Natural killer cell (primary cell): Measurements from ENCODE around the gene RPL22. TPM values are rescaled to one million over a fixed set of nuclear protein-coding genes. Genes with fewer than 3 reads are reported as not detected.

Source experiments
- ATAC-seq, 3 donors: fragments of 150-1000 bp in 2 of 3; fragments of 200-7000 bp in 1 of 3; cut with Tn5 transposase; 1 replicate in 1 of 3; 2 replicates in 2 of 3; pipeline ENCODE4 v1.10.0; 2021; ENCODE audit warnings: mild to moderate bottlenecking in 2 of 3, moderate library complexity in 2 of 3
- DNase-seq, 2 donors: peaks; one replicate each; pipeline versions ENCODE4 v3.0.0 to v3.0.0-alpha.2; 2013 to 2021; ENCODE audit warnings: mixed read lengths in 1 of 2
- H3K27ac ChIP-seq: one replicate; pipeline ENCODE4 v1.5.1; 2013; ENCODE audit warnings: mild to moderate bottlenecking, low read length
- H3K27me3 ChIP-seq: one replicate; pipeline ENCODE4 v1.6.1; 2013; ENCODE audit warnings: low read length; ENCODE audit not compliant: control insufficient read depth, insufficient read depth
- H3K36me3 ChIP-seq: one replicate; pipeline ENCODE4 v1.6.1; 2013; ENCODE audit warnings: low read length; ENCODE audit not compliant: control insufficient read depth, insufficient read depth
- H3K4me1 ChIP-seq: one replicate; pipeline ENCODE4 v1.6.1; 2013; ENCODE audit warnings: low read length; ENCODE audit not compliant: control insufficient read depth, insufficient read depth
- H3K4me3 ChIP-seq: one replicate; pipeline ENCODE4 v1.5.1; 2013; ENCODE audit warnings: low read length
- H3K9me3 ChIP-seq: one replicate; pipeline ENCODE4 v1.6.1; 2013; ENCODE audit warnings: low read length; ENCODE audit not compliant: control insufficient read depth, insufficient read depth
- H3K27ac Mint-ChIP-seq, 2 donors: one replicate each; pipeline ENCODE4 v1.8.0; 2022; ENCODE audit warnings: mild to moderate bottlenecking in 2 of 2, mixed read lengths in 2 of 2, moderate library complexity in 1 of 2
- H3K27me3 Mint-ChIP-seq, 2 donors: one replicate each; pipeline ENCODE4 v1.8.0; 2022; ENCODE audit warnings: low read depth in 2 of 2, mixed read lengths in 2 of 2
- H3K36me3 Mint-ChIP-seq: one replicate; pipeline ENCODE4 v1.8.0; 2022; ENCODE audit warnings: mixed read lengths
- H3K4me1 Mint-ChIP-seq, 2 donors: one replicate each; pipeline ENCODE4 v1.8.0; 2022; ENCODE audit warnings: mixed read lengths in 2 of 2
- H3K4me3 Mint-ChIP-seq: one replicate; pipeline ENCODE4 v1.8.0; 2022; ENCODE audit warnings: mild to moderate bottlenecking, moderate library complexity, mixed read lengths
- H3K9me3 Mint-ChIP-seq, 2 donors: one replicate each; pipeline ENCODE4 v1.8.0; 2022; ENCODE audit warnings: mixed read lengths in 2 of 2
- WGBS: methylation state at CpG from one replicate; pipeline ENCODE4 v1.1.7; 2013; ENCODE audit warnings: missing lambda C conversion rate; ENCODE audit not compliant: insufficient coverage; 5-methylcytosine and 5-hydroxymethylcytosine counted together
- intact Hi-C: fragments of 100-400 bp; cut with micrococcal nuclease; formaldehyde crosslinking; loops from one replicate; pipeline ENCODE4 v1.14.2; 2022
- total RNA-seq, 4 donors: library from RNA; stranded (reverse); fragments of 120-200 nt in 1 of 4; gene quantifications; one replicate each; pipeline versions ENCODE4 v1.2.3 to v1.2.4, GENCODE V29; 2013 to 2022
- TF ChIP-seq, protein P1 (sequence below): fragments of 200-600 bp; IDR thresholded peaks from one replicate; pipeline ENCODE4 v1.8.0; 2022; ENCODE audit warnings: antibody characterized with exemption

RPL22 gene
- total RNA-seq, 3 donors from 2014 or later (not counting 1 experiment from before 2014, with no cell fraction given), result 210 to 239 (median 228) TPM

DNA sequence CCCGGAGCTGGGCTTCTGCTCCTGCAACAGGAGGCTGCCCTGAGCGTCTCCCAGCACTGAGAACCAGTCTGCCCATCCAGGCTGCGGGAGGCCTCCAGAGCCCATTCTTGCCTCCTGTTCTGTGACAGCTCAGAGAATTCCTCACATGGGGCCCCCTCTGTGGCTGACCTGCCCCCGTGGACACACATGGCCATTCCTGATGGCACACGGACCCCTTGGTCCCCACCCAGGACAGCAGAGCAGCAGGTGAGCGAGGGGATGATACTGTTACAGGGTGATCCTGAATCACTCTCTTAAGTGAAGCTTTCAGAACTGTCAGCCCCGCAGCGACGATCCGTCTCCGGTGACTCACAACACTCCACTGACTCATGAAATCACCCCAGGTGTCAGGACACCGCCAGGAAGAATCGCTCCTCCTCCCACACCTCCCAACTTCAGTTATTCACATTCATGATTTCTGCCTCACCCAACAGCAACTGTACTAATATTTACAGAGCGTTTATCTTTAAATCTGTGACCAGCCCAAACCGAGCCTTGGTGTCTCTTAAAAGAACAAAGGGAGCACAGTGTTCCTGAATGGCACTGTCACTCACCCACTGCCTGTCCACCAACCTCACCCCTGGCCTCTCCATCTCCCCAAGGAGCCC lies 41.7 kb downstream of the RPL22 start:
- Histone ChIP-seq H3K27me3 (peaks cover 2% of the 10 kb centered on the region), H3K27ac (no peak overlapping the region), H3K9me3 (no peaks in the 10 kb centered on the region), H3K36me3 (no peaks in the 10 kb centered on the region), H3K4me3 (no peak overlapping the region), H3K4me1 (peaks cover 30% of the 10 kb centered on the region)
- H3K36me3 Mint-ChIP-seq, result no peaks in the 10 kb centered on the region
- intact Hi-C loops, result no loop called here
- no peaks in the 10 kb centered on the region for H3K9me3 Mint-ChIP-seq
- no peak overlapping the region for H3K4me3 Mint-ChIP-seq
- 86% methylated on average over 15 of the region's 15 CpGs for WGBS
- TF ChIP-seq, protein P1, sequence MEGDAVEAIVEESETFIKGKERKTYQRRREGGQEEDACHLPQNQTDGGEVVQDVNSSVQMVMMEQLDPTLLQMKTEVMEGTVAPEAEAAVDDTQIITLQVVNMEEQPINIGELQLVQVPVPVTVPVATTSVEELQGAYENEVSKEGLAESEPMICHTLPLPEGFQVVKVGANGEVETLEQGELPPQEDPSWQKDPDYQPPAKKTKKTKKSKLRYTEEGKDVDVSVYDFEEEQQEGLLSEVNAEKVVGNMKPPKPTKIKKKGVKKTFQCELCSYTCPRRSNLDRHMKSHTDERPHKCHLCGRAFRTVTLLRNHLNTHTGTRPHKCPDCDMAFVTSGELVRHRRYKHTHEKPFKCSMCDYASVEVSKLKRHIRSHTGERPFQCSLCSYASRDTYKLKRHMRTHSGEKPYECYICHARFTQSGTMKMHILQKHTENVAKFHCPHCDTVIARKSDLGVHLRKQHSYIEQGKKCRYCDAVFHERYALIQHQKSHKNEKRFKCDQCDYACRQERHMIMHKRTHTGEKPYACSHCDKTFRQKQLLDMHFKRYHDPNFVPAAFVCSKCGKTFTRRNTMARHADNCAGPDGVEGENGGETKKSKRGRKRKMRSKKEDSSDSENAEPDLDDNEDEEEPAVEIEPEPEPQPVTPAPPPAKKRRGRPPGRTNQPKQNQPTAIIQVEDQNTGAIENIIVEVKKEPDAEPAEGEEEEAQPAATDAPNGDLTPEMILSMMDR, result no peak
- no peak overlapping the region for H3K27ac Mint-ChIP-seq
- DNase-seq, result no peak
- peaks cover 0 to 15% of the 10 kb centered on the region in 2 donors for H3K4me1 Mint-ChIP-seq
- ATAC-seq, result no peak
- H3K27me3 Mint-ChIP-seq, result peaks cover 7 to 14% of the 10 kb centered on the region in 2 donors

DNA sequence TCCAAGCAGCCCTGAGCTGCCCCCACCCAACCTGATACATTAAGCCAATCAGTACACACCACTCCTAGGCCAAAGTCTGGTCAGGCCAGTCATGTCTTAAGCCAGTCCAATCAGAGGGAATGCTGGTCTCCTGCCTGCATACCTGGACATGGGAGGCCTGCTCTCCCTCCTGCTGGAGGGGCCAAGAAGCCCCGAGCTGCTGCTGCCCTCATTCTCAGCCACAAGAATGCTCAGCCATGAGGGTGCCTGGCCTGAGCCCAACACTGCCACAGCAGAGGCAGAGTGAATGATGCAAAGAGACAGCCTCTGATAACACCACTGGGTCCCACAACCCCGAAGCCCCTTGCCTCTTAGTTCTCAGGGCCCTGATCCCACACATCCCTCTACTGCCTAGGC lies 42.3 kb downstream of the RPL22 start:
- intact Hi-C loops, result no loop called here
- WGBS, result 68% methylated on average over 2 of the region's 2 CpGs
- TF ChIP-seq, protein P1, result no peak
- H3K27me3 Mint-ChIP-seq, result peaks cover 7 to 14% of the 10 kb centered on the region in 2 donors
- H3K4me1 ChIP-seq, result peaks cover 30% of the 10 kb centered on the region
- peaks cover 0 to 15% of the 10 kb centered on the region in 2 donors for H3K4me1 Mint-ChIP-seq
- H3K36me3 Mint-ChIP-seq, result no peaks in the 10 kb centered on the region
- no peak for ATAC-seq
- no peak overlapping the region for H3K4me3 ChIP-seq
- no peak overlapping the region for H3K27ac Mint-ChIP-seq
- no peak for DNase-seq
- H3K27me3 ChIP-seq, result peaks cover 2% of the 10 kb centered on the region
- H3K4me3 Mint-ChIP-seq, result no peak overlapping the region
- no peaks in the 10 kb centered on the region for H3K9me3 ChIP-seq
- H3K9me3 Mint-ChIP-seq, result no peaks in the 10 kb centered on the region
- no peaks in the 10 kb centered on the region for H3K36me3 ChIP-seq
- H3K27ac ChIP-seq, result no peak overlapping the region

DNA sequence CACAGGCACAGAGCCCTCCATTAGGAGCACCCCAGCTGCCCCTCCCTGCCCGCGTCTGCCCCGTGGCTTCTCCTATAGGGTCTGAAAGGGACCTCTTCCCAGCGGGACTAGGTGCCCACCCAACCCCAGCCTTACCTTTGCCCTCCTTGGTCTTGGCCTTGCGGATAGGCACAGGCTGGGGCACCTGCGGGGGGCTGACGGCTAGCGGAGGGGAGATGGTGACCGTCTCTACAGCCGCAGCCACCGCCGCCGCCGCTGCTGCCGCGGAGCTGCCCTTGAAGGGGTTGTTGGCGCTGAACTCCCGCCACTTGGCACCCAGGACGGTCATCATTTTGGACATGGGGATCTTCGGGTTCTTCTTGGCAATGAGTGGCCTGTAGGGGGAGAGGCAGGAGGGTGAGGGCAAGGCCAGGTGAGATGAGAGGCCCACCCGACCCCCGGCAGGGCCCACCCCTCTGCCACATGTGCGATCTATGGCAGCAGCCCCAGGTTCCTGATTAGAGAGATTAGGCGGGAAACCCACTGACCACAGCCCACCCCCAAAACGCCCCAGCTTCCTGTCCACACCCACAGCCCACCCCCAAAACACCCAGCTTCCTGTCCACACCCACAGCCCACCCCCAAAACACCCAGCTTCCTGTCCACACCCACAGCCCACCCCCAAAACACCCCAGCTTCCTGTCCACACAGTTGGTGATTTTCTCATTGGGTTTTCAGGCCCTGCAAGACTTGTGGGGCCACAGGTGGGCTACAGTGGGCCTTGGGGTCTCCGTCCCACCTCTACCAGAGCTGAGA lies 44.7 kb downstream of the RPL22 start:
- Histone ChIP-seq H3K4me3 (no peak overlapping the region), H3K36me3 (no peaks in the 10 kb centered on the region), H3K27ac (no peak overlapping the region), H3K27me3 (no peaks in the 10 kb centered on the region), H3K9me3 (no peaks in the 10 kb centered on the region), H3K4me1 (peaks cover 30% of the 10 kb centered on the region)
- no peak for DNase-seq
- no peak overlapping the region for H3K27ac Mint-ChIP-seq
- H3K4me3 Mint-ChIP-seq, result no peak overlapping the region
- H3K4me1 Mint-ChIP-seq, result peaks cover 0 to 15% of the 10 kb centered on the region in 2 donors
- H3K9me3 Mint-ChIP-seq, result no peaks in the 10 kb centered on the region
- TF ChIP-seq, protein P1, result no peak
- no peak for ATAC-seq
- no peaks in the 10 kb centered on the region for H3K36me3 Mint-ChIP-seq
- intact Hi-C loops, result no loop called here
- WGBS, result 76% methylated on average over 26 of the region's 26 CpGs
- peaks cover 6 to 7% of the 10 kb centered on the region in 2 donors for H3K27me3 Mint-ChIP-seq
